Cardiac muscle cell (in vitro differentiated cells and primary cell): ENCODE measurements around the gene NOL11. TPM values are rescaled to one million over a fixed set of nuclear protein-coding genes. Genes with fewer than 3 reads are reported as not detected.

Experiments
- DNase-seq, 2 donors: peaks; one replicate each; pipeline versions ENCODE4 v3.0.0 to v3.0.0-alpha.2; 2010 to 2017; ENCODE audit warnings: low read depth in 1 of 2, low spot score in 1 of 2
- H3K27ac ChIP-seq: fragments of 200-600 bp; sonication (generic); 2 replicates; pipeline ENCODE4 v1.5.1; 2016
- H3K27me3 ChIP-seq: fragments of 200-600 bp; sonication (generic); 2 replicates; pipeline ENCODE4 v1.6.0; 2016; ENCODE audit warnings: control low read depth
- H3K36me3 ChIP-seq: fragments of 200-600 bp; sonication (generic); 2 replicates; pipeline ENCODE4 v1.5.1; 2016; ENCODE audit warnings: control low read depth
- H3K4me1 ChIP-seq: fragments of 200-600 bp; sonication (generic); 2 replicates; pipeline ENCODE4 v1.8.1; 2017; ENCODE audit warnings: low read depth, mild to moderate bottlenecking, mixed run types
- H3K4me3 ChIP-seq: fragments of 200-600 bp; sonication (generic); 2 replicates; pipeline ENCODE4 v1.5.1; 2016; ENCODE audit warnings: mild to moderate bottlenecking
- H3K9me3 ChIP-seq: fragments of 200-600 bp; sonication (generic); 2 replicates; pipeline ENCODE4 v1.5.1; 2017; ENCODE audit warnings: low read depth, mild to moderate bottlenecking, control low read depth
- polyA plus RNA-seq: library from polyadenylated mRNA; unstranded; fragments of >200 nt; fragmentation: Nextera tagmentation; extraction: Ambion mirVana; gene quantifications from 2 replicates; pipeline ENCODE4 v1.2.1, GENCODE V29; 2016
- total RNA-seq: library from RNA; depleted of rRNA; stranded (reverse); fragments of >200 nt; gene quantifications from 2 replicates; pipeline ENCODE4 v1.2.3, GENCODE V29; 2016
- TF ChIP-seq, protein P1 (sequence below): IDR thresholded peaks from 2 replicates; pipeline ENCODE4 v1.5.1; 2012; ENCODE audit warnings: low read depth, mild to moderate bottlenecking, low read length

Gene NOL11
- total and polyA plus RNA-seq, 2 experiments from 2014 or later = 25.0 to 46.3 TPM

DNA sequence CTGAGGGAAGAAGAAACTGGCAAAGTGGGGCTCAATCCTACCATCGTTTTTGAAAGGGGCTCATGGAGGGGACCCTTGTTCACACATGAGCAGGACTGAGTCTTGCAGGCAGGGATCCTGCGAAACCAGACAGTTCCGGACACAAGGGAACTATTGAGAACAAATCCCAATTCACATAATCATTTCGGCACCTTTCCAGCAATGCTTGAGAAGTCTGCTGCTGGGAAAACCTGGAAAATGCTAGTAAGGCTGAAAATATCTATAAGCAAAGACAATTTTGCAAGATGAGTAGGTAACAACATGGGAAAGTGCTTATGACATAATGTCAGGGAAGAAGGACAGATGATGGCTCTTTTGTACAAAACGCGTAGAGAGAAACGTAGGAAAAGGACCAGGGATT, 55.5 kb downstream of the NOL11 start:
- Histone ChIP-seq H3K27ac (no peak overlapping the region), H3K36me3 (no peaks in the 10 kb centered on the region)

DNA sequence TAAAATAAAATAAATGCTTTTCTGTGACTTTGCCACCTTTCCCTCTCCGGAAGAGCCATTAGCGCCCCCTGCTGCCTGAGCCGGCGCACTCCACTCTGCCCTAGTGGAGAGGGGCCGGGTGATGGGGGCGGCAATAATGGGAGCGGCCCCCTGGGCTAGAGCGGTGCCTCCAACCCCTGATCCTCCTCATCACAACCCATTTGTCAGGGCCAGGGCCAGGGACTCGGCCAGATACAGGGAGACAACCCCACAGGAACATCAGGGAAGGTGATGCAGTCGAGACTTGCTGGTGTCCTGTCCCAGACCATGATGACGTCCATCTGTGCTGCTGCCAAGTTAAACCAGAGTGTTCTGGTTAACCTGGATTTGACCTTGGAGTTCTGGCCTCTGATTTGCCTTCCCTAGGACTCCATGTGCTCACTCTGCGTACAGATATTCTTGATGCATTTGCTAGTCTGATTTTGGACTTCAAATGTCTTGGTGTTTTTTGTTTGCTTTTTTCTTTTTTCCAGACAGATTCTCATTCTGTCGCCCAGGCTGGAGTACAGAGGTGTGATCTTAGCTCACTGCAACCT, 61.4 kb downstream of the NOL11 start:
- no peaks in the 10 kb centered on the region for H3K9me3 ChIP-seq
- H3K27me3 ChIP-seq = no peaks in the 10 kb centered on the region
- H3K4me1 ChIP-seq = peaks cover 1% of the 10 kb centered on the region
- H3K27ac ChIP-seq = no peak overlapping the region
- H3K4me3 ChIP-seq = no peak overlapping the region
- DNase-seq = peak; percentile 23 to 90
- H3K36me3 ChIP-seq = no peaks in the 10 kb centered on the region
- TF ChIP-seq, protein P1, sequence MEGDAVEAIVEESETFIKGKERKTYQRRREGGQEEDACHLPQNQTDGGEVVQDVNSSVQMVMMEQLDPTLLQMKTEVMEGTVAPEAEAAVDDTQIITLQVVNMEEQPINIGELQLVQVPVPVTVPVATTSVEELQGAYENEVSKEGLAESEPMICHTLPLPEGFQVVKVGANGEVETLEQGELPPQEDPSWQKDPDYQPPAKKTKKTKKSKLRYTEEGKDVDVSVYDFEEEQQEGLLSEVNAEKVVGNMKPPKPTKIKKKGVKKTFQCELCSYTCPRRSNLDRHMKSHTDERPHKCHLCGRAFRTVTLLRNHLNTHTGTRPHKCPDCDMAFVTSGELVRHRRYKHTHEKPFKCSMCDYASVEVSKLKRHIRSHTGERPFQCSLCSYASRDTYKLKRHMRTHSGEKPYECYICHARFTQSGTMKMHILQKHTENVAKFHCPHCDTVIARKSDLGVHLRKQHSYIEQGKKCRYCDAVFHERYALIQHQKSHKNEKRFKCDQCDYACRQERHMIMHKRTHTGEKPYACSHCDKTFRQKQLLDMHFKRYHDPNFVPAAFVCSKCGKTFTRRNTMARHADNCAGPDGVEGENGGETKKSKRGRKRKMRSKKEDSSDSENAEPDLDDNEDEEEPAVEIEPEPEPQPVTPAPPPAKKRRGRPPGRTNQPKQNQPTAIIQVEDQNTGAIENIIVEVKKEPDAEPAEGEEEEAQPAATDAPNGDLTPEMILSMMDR = peak; percentile 72

More for the DNA sequence above, 55.5 kb downstream of the NOL11 start:
- no peak overlapping the region for H3K4me3 ChIP-seq
- H3K4me1 ChIP-seq = no peaks in the 10 kb centered on the region
- no peak for DNase-seq
- H3K27me3 ChIP-seq = no peaks in the 10 kb centered on the region
- TF ChIP-seq, protein P1 = no peak
- no peaks in the 10 kb centered on the region for H3K9me3 ChIP-seq

DNA sequence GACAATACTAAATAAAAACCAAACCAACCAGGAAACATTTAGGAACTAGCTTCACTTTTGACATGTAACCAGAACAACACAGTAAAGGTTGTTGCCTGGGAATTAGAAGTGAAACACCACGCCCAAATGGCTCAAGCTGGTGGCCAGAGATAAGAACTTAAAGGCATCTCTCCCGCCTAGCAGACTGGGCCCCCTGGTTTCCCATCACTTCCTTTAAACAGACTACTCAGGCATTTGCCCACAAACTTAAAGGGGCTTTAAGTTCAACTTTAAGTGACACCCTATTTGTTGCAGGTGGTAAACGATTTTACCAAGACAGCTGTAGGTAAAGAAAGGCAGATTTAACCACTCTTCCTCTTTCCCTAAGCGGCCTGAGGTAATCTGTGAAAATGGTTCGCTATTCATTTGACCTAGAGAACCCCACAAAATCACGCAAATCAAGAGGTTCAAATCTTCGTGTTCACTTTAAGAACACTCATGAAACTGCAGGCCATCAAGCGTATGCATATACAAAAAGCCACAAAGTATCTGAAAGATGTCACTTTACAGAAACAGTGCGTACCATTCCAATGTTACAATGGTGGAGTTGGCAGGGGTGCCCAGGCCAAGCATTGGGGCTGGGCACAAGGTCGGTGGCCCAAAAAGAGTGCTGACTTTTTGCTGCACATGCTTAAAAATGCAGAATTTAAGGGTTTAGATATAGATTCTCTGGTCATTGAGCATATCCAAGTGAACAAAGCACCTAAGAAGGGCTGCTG, 66.8 kb downstream of the NOL11 start:
- no peak for DNase-seq
- Histone ChIP-seq H3K9me3 (no peaks in the 10 kb centered on the region), H3K36me3 (no peaks in the 10 kb centered on the region), H3K27ac (no peak overlapping the region), H3K27me3 (no peaks in the 10 kb centered on the region), H3K4me3 (no peak overlapping the region), H3K4me1 (peaks cover 4% of the 10 kb centered on the region)
- TF ChIP-seq, protein P1 = no peak

DNA sequence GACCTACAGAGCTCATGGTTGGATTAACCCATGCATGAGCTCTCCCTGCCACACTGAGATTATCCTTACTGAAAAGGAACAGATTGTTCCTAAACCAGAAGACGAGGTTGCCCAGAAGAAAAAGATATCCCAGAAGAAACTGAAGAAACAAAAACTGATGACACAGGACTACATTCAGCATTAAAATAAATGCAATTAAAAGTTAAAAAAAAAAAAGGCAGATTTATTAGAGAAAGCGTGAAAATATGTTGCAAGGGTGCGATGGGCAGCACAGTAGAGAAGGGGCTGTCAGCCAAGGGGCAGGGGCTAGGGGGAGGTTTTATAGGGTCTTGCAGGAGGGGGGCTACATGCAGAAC, 67.4 kb downstream of the NOL11 start:
- TF ChIP-seq, protein P1 = no peak

DNA sequence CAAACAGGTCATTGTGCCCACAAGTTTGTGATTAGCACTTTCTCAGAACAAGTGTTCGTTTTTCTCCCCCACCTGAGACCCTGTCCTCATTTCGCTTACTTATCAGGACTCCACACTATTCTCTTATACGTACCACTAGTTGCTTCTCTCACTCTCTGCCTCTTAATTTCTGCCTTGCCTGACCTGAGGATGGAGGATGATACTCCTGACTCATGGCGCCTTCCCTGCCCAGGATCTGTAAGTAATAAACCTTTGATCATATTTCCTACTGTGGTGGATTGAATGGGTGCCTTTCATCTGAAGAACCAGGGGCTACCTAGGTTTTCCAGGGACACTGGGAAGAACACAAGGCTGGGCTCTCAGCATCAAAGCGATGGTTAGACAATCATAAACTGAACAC, 67.8 kb downstream of the NOL11 start:
- DNase-seq = no peak
- Histone ChIP-seq H3K4me3 (no peak overlapping the region), H3K36me3 (no peaks in the 10 kb centered on the region), H3K4me1 (peaks cover 4% of the 10 kb centered on the region), H3K27ac (no peak overlapping the region), H3K27me3 (no peaks in the 10 kb centered on the region), H3K9me3 (no peaks in the 10 kb centered on the region)
- TF ChIP-seq, protein P1 = no peak

More for the DNA sequence above, 67.4 kb downstream of the NOL11 start:
- Histone ChIP-seq H3K9me3 (no peaks in the 10 kb centered on the region), H3K4me3 (no peak overlapping the region), H3K27ac (no peak overlapping the region), H3K4me1 (peaks cover 4% of the 10 kb centered on the region), H3K27me3 (no peaks in the 10 kb centered on the region), H3K36me3 (no peaks in the 10 kb centered on the region)
- no peak for DNase-seq

Other genes starting within 250 kb of the NOL11 start
- 43.9 and 83.9 TPM in 2 replicates for gene BPTF, start 107.6 kb downstream of the NOL11 start, total RNA-seq
- 50.5 and 63.8 TPM in 2 replicates for gene BPTF, start 107.6 kb downstream of the NOL11 start, polyA plus RNA-seq